ENCODE results near the gene DNAJC6. TPM values are rescaled to one million over a fixed set of nuclear protein-coding genes. Genes with fewer than 3 reads are reported as not detected.
"Not testable (repeated sequence)": the region's sequence is repeated elsewhere in the genome, so short reads cannot be mapped to it uniquely, and the experiment has no call there.

Gene DNAJC6
- total RNA-seq, 1 donor from 2014 or later, result 0.67 TPM

DNA sequence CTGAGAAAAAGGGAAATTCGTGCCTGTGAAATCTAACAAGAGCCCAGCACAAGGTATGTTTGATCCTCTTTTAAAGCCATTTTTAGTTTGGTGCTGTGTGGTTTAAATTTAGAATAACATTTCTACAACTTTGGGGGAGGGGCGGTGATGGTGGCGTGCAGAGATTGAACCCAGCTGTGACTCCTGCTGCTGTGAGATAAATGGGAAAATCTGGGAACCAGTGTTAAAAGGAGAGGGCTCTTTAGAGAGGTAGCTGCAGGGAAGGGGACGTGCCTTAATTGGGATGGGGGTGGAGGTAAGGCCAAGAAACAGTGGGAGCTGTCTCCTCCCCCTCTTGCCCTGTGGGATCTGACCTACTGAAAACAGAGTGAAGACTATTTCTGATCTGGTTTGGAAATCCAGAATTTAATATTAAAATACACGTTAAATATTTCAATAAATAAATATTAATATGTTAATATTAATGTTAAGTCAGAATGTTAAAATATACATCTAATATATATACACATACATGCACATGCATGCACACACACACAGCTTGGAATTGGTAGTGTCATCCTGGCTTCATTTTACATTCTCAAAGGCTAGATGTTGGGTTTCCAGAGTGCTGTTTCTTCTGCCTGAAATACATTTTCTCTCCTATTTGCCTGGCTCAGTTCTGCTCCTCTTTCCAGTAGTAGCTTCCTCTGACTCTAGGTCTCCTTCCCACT lies 30.1 kb upstream of the DNAJC6 start:
- intact Hi-C loops (cut with micrococcal nuclease), result no loop called here
- H3K4me1 Mint-ChIP-seq, result no peaks in the 10 kb centered on the region
- DNase-seq (no peak), ATAC-seq (ENCODE audit: low read depth) (no peak)
- no peak overlapping the region for H3K27ac Mint-ChIP-seq
- CTCF ChIA-PET, result no interaction called here
- peaks cover 25% of the 10 kb centered on the region for H3K27me3 Mint-ChIP-seq
- TF ChIP-seq, protein P1, sequence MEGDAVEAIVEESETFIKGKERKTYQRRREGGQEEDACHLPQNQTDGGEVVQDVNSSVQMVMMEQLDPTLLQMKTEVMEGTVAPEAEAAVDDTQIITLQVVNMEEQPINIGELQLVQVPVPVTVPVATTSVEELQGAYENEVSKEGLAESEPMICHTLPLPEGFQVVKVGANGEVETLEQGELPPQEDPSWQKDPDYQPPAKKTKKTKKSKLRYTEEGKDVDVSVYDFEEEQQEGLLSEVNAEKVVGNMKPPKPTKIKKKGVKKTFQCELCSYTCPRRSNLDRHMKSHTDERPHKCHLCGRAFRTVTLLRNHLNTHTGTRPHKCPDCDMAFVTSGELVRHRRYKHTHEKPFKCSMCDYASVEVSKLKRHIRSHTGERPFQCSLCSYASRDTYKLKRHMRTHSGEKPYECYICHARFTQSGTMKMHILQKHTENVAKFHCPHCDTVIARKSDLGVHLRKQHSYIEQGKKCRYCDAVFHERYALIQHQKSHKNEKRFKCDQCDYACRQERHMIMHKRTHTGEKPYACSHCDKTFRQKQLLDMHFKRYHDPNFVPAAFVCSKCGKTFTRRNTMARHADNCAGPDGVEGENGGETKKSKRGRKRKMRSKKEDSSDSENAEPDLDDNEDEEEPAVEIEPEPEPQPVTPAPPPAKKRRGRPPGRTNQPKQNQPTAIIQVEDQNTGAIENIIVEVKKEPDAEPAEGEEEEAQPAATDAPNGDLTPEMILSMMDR (IDR thresholded peaks at IDR 0.05), result no peak
- POLR2A ChIA-PET, result no interaction called here
- H3K4me3 Mint-ChIP-seq, result no peak overlapping the region
- no peaks in the 10 kb centered on the region for H3K9me3 Mint-ChIP-seq
- H3K36me3 Mint-ChIP-seq (ENCODE audit: low read depth), result no peaks in the 10 kb centered on the region

DNA sequence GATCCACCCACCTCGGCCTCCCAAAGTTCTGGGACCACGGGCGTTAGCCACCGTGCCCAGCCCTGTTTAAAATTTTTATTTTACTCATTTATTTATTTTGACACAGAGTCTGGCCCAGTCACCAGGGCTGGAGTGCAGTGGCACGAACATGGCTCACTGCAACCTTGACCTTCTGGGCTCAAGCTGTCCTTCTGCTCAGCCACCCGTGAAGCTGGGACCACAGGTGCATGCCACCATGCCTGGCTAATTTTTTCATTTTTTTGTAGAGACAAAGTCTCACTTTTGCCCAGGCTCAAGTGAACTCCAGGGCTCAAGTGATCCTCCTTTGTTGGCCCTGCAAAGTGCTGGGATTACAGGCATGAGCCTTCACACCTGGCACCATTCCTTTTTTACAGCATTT lies 27.5 kb upstream of the DNAJC6 start:
- CTCF ChIA-PET, result no interaction called here
- DNase-seq, result no peak
- Mint-ChIP-seq H3K4me3 (no peak overlapping the region), H3K27me3 (peaks cover 29% of the 10 kb centered on the region), H3K27ac (no peak overlapping the region), H3K36me3 (ENCODE audit: low read depth) (no peaks in the 10 kb centered on the region), H3K9me3 (no peaks in the 10 kb centered on the region), H3K4me1 (no peaks in the 10 kb centered on the region)
- intact Hi-C loops (cut with micrococcal nuclease), result no loop called here
- POLR2A ChIA-PET, result no interaction called here
- TF ChIP-seq, protein P1 (IDR thresholded peaks at IDR 0.05), result no peak
- no peak for ATAC-seq (ENCODE audit: low read depth)

GRCh38 chr1:65284229-65284628 lies 25.1 kb upstream of the DNAJC6 start:
- Mint-ChIP-seq H3K36me3 (ENCODE audit: low read depth) (no peaks in the 10 kb centered on the region), H3K9me3 (no peaks in the 10 kb centered on the region), H3K27me3 (peaks cover 19% of the 10 kb centered on the region), H3K4me1 (no peaks in the 10 kb centered on the region), H3K27ac (no peak overlapping the region), H3K4me3 (no peak overlapping the region)
- no peak for DNase-seq
- ATAC-seq (ENCODE audit: low read depth), result no peak
- TF ChIP-seq, protein P1 (IDR thresholded peaks at IDR 0.05), result no peak
- CTCF ChIA-PET, result no interaction called here
- intact Hi-C loops (cut with micrococcal nuclease), result no loop called here
- POLR2A ChIA-PET, result no interaction called here

DNA sequence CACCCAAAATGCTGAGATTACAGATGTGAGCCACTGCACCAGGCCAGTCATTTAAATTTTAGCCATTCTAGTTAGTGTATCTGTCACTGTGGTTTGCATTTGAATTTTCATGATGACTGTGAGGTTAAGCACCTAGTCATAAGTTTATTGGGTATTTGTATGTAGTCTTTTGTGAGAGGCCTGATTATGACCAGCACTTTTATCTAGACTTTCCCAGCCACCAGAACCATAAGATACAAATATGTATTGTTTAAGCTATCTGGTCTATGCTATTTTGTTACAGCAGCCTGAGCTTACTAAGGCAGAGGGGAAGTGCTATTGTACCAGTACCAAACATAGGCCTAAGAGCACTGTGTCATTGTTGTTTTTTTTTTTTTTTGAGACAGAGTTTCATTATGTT lies 19.9 kb upstream of the DNAJC6 start:
- TF ChIP-seq, protein P1 (IDR thresholded peaks at IDR 0.05), result no peak
- DNase-seq (no peak), ATAC-seq (ENCODE audit: low read depth) (no peak)
- no peaks in the 10 kb centered on the region for H3K9me3 Mint-ChIP-seq
- no peak overlapping the region for H3K4me3 Mint-ChIP-seq
- intact Hi-C loops (cut with micrococcal nuclease), result no loop called here
- POLR2A ChIA-PET, result no interaction called here
- H3K36me3 Mint-ChIP-seq (ENCODE audit: low read depth), result no peaks in the 10 kb centered on the region
- H3K27me3 Mint-ChIP-seq, result peaks cover 8% of the 10 kb centered on the region
- no peak overlapping the region for H3K27ac Mint-ChIP-seq
- no peaks in the 10 kb centered on the region for H3K4me1 Mint-ChIP-seq
- CTCF ChIA-PET, result no interaction called here

- H3K9me3 Mint-ChIP-seq; H3K27me3 Mint-ChIP-seq; H3K36me3 Mint-ChIP-seq (ENCODE audit: low read depth); H3K27ac Mint-ChIP-seq; POLR2A ChIA-PET; CTCF ChIA-PET; intact Hi-C loops (cut with micrococcal nuclease); DNase-seq; H3K4me1 Mint-ChIP-seq; ATAC-seq (ENCODE audit: low read depth); H3K4me3 Mint-ChIP-seq: not testable (repeated sequence)
Observed at GRCh38 chr1:65291818-65292217, 17.5 kb upstream of the DNAJC6 start.

Measured in activated B cell treated with CpG ODN at 0.5 μM for 24 hours (primary cell).